Testis (tissue), 3 donors: Measurements from ENCODE around the gene DEPDC5. TPM values are rescaled to one million over a fixed set of nuclear protein-coding genes. Genes with fewer than 3 reads are reported as not detected.

Source experiments
- DNase-seq: peaks from one replicate; pipeline ENCODE4 v3.0.0-alpha.2; 2019
- H3K27ac ChIP-seq, 2 donors: fragments of 200-600 bp; sonication (generic); one replicate each; pipeline ENCODE4 v1.5.1; 2019
- H3K27me3 ChIP-seq: fragments of 200-600 bp; sonication (generic); one replicate; pipeline ENCODE4 v1.5.1; 2019
- H3K36me3 ChIP-seq: fragments of 200-600 bp; sonication (generic); one replicate; pipeline ENCODE4 v1.5.1; 2017; ENCODE audit warnings: low read depth; ENCODE audit errors: missing control alignments
- H3K4me1 ChIP-seq: fragments of 200-600 bp; sonication (generic); one replicate; pipeline ENCODE4 v1.5.1; 2019
- H3K4me3 ChIP-seq, 2 donors: fragments of 200-600 bp; sonication (generic); one replicate each; pipeline ENCODE4 v1.5.1; 2017 to 2019
- H3K9me3 ChIP-seq: fragments of 200-600 bp; sonication (generic); one replicate; pipeline ENCODE4 v1.5.1; 2017
- CTCF ChIP-seq, 3 experiments: fragments of 450-650 bp in 2 of 3; fragments of 200-600 bp in 1 of 3; sonication (generic) in 1 of 3; IDR thresholded peaks; one replicate each; pipeline ENCODE4 v1.5.1; 2016 to 2019; ENCODE audit warnings: antibody characterized with exemption in 3 of 3, mild to moderate bottlenecking in 2 of 3, moderate library complexity in 1 of 3
- POLR2A ChIP-seq: fragments of 450-650 bp; IDR thresholded peaks from one replicate; pipeline ENCODE4 v1.6.1; 2017; ENCODE audit warnings: antibody characterized with exemption, mild to moderate bottlenecking, moderate library complexity
- WGBS, 2 donors: methylation state at CpG; one replicate each; pipeline ENCODE4 v1.1.5; 2018; 5-methylcytosine and 5-hydroxymethylcytosine counted together
- intact Hi-C: fragments of 100-400 bp; cut with DNase I; formaldehyde crosslinking; loops from one replicate; pipeline ENCODE4 v1.15.1; 2023; ENCODE audit warnings: low total_unique reads
- polyA plus RNA-seq: library from polyadenylated mRNA; stranded (reverse); fragments of 350-450 nt; fragmentation: Illumina TruSeq; extraction: RNeasy Lipid Tissue Mini Kit (QIAGEN cat#74804); gene quantifications from one replicate; pipeline ENCODE4 v1.2.3, GENCODE V29; 2014; ENCODE audit warnings: low read depth, low replicate concordance; ENCODE audit not compliant: insufficient read depth
- total RNA-seq, 2 donors: library from RNA; depleted of rRNA; stranded (reverse); fragments of >200 nt; gene quantifications; one replicate each; pipeline ENCODE4 v1.2.3, GENCODE V29; 2016

DEPDC5 gene
- total and polyA plus RNA-seq, 3 donors from 2014 or later, result 22.1 to 70.6 (median 57.8) TPM

GRCh38 chr22:31901388-31902137 is 147.7 kb downstream of the DEPDC5 start:
- H3K4me1 ChIP-seq, result no peaks in the 10 kb centered on the region
- H3K27me3 ChIP-seq, result no peaks in the 10 kb centered on the region
- H3K9me3 ChIP-seq, result no peaks in the 10 kb centered on the region
- no peak for TF ChIP-seq CTCF (IDR thresholded peaks at IDR 0.05)
- no peak for TF ChIP-seq POLR2A
- intact Hi-C loops, result no loop called here
- no peak for DNase-seq
- H3K4me3 ChIP-seq, result no peak overlapping the region
- 89 to 94% methylated on average over 6 of the region's 6 CpGs for WGBS, 2 donors
- no peaks in the 10 kb centered on the region for H3K36me3 ChIP-seq
- H3K27ac ChIP-seq, result no peak overlapping the region

GRCh38 chr22:31904651-31905050 is 150.8 kb downstream of the DEPDC5 start:
- no peaks in the 10 kb centered on the region for H3K9me3 ChIP-seq
- H3K4me3 ChIP-seq, result no peak overlapping the region
- no peaks in the 10 kb centered on the region for H3K27me3 ChIP-seq
- no peaks in the 10 kb centered on the region for H3K4me1 ChIP-seq
- no peaks in the 10 kb centered on the region for H3K36me3 ChIP-seq
- WGBS, 2 donors, result 94 to 99% methylated on average over 3 of the region's 3 CpGs
- no peak for DNase-seq
- TF ChIP-seq CTCF (IDR thresholded peaks at IDR 0.05) (no peak), POLR2A (no peak)
- H3K27ac ChIP-seq, result no peak overlapping the region
- intact Hi-C loops, result no loop called here

GRCh38 chr22:31905356-31905755 is 151.5 kb downstream of the DEPDC5 start:
- 94 to 95% methylated on average over 10 of the region's 10 CpGs for WGBS, 2 donors
- TF ChIP-seq POLR2A, result no peak
- no peak for TF ChIP-seq CTCF (IDR thresholded peaks at IDR 0.05)
- no peaks in the 10 kb centered on the region for H3K9me3 ChIP-seq
- H3K27ac ChIP-seq, result no peak overlapping the region
- no peak for DNase-seq
- no peaks in the 10 kb centered on the region for H3K27me3 ChIP-seq
- no peaks in the 10 kb centered on the region for H3K4me1 ChIP-seq
- intact Hi-C loops, result no loop called here
- H3K4me3 ChIP-seq, result no peak overlapping the region
- no peaks in the 10 kb centered on the region for H3K36me3 ChIP-seq

- Histone ChIP-seq H3K27me3 (no peaks in the 10 kb centered on the region), H3K36me3 (no peaks in the 10 kb centered on the region), H3K27ac (no peak overlapping the region), H3K4me1 (no peaks in the 10 kb centered on the region), H3K4me3 (no peak overlapping the region), H3K9me3 (no peaks in the 10 kb centered on the region)
- no peak for DNase-seq
- WGBS, 2 donors, result 91 to 92% methylated on average over 7 to 16 of the region's 16 CpGs
- intact Hi-C loops, result no loop called here
- no peak for TF ChIP-seq CTCF (IDR thresholded peaks at IDR 0.05)
- TF ChIP-seq POLR2A, result no peak
These were observed 152.3 kb downstream of the DEPDC5 start for GRCh38 chr22:31906086-31906485.

GRCh38 chr22:31906569-31906968 is 152.8 kb downstream of the DEPDC5 start:
- WGBS, 2 donors, result 60 to 63% methylated on average over 5 of the region's 5 CpGs
- Histone ChIP-seq H3K36me3 (no peaks in the 10 kb centered on the region), H3K27ac (no peak overlapping the region), H3K4me3 (no peak overlapping the region), H3K4me1 (no peaks in the 10 kb centered on the region), H3K27me3 (no peaks in the 10 kb centered on the region), H3K9me3 (no peaks in the 10 kb centered on the region)
- TF ChIP-seq CTCF (IDR thresholded peaks at IDR 0.05), result no peak
- TF ChIP-seq POLR2A, result no peak
- DNase-seq, result no peak
- intact Hi-C loops, result no loop called here
